LHCN-M2 (cell line): ENCODE data around the gene FCN2. TPM values are rescaled to one million over a fixed set of nuclear protein-coding genes. Genes with fewer than 3 reads are reported as not detected.
"Not testable (repeated sequence)": the region's sequence is repeated elsewhere in the genome, so short reads cannot be mapped to it uniquely, and the experiment has no call there.

Experiments used
- DNase-seq: peaks from one replicate; pipeline ENCODE4 v3.0.0-alpha.2; 2012; ENCODE audit warnings: low read depth
- total RNA-seq: library from RNA; depleted of rRNA; stranded (reverse); fragments of >200 nt; gene quantifications from 2 replicates; pipeline ENCODE4 v1.2.3, GENCODE V29; 2014

Gene FCN2
- total RNA-seq, 1 experiment from 2014 or later, result not detected

DNA sequence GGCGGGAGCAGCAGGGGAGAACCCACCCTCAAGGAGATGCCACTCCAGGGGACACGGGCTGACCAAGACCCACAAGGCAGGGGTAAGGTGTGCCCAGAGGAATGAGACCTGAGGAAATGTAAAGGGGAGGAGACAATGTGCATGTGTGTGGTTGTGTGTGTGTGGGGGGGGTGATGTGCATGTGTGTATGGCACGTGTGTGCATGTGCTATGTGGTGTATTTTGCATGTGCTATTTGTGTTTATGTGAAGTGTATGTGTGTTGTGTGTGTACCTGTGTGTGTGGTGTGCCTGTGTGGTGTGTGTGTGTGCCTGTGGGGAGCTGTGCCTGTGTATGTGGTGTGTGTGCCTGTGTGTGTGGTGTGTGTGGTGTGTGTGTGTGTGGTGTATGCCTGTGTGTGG lies 33.5 kb upstream of the FCN2 start:
- no peak for DNase-seq

DNA sequence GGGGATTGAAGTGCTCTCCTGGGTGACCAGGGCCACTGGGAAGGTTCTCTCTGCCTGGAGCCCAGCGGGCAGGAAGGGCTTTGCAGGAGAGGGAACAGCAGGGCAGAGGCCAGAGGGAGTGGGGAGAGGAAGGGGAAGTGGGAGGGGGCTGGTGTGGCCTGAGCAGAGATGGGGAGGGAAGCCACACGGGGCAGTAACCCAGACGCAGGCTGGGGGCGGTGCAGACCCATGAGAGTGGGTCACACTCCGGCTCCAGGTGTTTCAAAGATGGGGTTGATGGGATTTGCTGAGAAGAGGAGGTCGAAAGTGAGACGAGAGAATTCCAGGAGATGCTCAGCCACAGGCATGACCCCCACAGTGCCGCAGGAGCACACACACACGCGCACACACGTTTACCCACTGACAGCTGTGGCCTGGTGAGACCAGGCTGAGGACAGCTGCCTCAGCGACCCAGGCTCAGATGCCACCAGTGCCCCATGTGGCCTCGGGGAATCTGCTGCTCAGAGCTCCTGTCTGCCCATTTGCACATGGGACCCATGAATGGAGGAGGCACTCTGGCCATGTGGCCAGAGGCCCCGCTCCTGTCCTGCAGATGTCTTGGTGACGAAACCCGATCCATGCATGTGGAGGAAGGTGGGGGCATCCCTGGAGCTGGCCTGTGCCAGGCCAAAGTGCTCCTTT lies 32.7 kb upstream of the FCN2 start:
- DNase-seq, result peak; percentile 8

DNA sequence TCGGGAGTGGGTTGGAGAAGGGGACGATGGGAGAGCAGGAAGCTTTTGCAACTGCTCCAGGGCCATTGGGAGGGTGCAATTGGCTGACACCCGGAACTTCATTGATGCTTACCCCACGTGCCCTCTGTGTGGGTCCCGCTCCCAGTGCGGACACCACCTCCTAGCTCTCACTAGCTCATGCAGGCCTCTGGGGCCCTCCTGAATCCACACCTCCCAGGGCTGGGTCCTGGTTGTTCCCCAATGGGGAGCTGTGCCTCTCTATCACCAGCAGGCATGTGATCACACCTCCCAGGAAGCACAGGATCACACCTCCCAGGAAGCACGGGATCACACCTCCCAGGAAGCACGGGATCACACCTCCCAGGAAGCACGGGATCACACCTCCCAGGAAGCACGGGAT lies 32.1 kb upstream of the FCN2 start:
- no peak for DNase-seq

DNA sequence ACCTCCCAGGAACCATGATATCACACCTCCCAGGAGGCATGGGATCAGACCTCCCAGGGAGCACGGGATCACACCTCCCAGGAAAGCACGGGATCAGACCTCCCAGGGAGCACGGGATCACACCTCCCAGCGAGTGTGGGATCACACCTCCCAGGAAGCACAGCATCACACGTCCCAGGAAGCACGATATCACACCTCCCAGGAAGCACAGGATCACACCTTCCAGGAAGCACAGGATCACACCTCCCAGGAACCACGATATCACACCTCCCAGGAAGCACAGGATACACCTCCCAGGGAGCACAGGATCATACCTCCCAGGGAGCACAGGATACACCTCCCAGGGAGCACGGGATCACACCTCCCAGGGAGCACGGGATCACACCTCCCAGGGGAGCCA lies 30.0 kb upstream of the FCN2 start:
- DNase-seq, result no peak

DNA sequence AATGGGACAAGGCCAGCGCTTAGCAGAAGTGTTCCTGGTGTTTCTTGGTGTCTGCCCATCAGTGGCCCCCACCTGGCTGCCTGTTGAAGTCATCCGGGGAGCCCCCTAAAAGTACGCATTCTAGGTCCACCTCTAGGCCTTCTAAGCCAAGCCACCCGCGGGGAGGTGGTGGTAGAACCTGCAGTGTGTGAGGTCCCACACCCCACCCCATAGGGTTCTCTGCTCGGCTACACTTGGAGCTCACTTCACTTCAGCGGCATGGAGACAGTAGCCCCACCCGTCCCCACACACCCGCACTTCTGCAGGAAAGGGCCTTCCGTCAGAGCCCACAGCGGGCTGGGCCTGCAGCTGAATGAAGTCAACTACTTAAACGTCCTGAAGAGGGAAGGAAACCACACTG lies 29.6 kb upstream of the FCN2 start:
- DNase-seq, result no peak

DNA sequence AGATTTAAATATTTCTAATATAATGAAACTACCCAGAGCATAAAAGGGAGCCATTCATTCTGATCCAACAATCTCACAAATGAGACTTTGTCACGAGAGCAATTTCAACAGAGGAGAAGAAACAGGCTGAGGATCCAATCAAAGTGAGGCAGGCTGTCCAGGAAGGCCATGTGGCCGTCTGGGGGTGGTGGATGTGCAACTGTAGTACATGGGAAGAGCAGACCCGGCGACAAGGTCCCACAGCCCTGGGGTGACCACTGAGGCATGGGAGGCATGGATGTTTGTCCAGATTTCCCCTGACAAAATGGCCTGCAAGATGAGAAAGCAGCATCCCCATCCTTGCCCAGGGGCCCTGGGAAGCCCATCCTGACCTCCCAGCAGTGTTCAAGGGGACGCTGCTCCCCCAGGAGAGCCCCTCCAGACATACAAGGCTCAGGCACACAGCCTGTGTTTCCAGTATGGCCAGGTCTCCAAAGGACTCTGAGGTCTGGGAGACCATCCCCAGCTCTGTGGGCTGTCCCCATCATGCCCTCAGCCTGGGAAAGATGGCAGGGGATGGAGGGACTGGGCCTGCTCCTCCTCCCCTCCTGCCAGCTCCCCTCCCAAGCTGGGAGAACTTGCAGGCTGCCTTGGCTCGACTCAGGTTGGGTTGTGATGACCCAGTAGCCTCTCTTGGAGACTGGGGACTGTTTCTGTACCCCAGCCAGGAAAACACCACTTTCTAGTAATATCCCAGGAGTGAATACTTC lies 27.5 kb upstream of the FCN2 start:
- DNase-seq, result no peak

DNA sequence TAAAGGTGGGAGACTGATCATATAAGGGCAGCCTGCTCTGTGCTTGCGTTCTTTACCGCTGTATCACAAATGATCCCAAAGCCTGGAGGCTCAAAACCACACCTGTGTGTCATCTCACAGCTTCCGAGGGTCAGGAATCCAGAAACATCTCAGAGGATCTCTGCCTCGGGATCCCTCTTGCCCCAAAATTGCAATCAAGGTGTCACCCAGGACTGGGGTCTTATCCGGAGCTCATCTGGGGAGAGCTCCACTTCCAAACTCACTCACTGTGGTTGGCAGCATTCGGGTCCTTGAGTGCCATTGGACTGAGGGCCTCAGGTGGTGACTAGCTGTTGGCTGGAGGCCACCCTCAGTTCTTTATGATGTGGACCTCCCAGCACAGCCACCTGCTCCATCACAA lies 26.7 kb upstream of the FCN2 start:
- DNase-seq, result no peak

DNA sequence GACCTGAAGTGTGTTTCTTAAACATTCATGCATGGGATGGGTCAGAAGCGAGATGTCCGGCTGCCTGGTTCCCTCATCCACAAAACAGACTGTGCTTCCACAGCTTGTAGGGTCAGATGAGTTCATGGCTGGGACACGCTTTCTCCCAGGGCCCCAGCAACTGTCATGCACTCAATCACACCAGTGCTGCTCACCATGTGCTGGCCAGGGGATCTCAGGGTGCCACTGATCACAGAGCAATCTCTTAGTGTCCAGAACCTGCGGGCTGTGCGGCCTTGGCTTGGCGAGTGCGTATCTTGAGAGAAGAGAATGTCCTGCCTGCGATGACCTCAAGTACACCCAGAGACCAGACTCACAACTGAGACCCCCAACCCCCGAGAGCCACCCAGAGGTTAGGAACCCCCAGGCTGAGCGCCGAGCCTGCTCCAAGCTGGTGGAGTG lies 26.0 kb upstream of the FCN2 start:
- no peak for DNase-seq

DNA sequence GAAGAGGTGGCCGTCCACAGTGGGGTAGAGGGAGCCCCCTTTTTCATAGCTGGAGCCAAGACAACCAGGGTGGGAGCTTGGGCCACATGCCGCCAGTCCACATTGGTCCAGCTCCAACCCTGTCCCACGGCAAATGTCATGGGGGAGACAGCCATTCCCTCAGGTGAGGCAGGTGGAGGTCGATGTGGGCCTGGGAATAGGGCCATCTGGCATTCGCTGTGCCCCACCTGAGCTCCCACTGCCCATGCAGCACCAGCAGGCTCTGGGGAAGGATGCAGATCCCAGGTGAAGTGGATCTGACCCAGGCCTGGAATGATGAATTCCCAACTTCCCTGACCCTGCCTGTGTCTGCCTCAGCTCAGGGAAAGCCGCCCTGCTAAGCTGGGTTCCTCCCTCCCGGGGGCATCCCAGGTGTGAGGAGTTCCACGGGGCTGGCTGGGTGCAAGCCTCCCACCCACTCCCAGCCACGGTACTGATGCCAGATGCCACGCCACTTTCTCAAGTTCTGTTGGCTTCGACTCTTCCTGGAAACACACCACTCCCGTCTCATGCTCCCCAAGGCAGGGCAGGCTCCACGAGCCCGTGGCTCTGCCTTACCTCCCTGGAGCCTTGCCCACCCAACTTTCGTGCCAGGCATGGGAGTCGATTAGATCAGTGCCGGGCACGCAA lies 25.2 kb upstream of the FCN2 start:
- DNase-seq, result no peak

DNA sequence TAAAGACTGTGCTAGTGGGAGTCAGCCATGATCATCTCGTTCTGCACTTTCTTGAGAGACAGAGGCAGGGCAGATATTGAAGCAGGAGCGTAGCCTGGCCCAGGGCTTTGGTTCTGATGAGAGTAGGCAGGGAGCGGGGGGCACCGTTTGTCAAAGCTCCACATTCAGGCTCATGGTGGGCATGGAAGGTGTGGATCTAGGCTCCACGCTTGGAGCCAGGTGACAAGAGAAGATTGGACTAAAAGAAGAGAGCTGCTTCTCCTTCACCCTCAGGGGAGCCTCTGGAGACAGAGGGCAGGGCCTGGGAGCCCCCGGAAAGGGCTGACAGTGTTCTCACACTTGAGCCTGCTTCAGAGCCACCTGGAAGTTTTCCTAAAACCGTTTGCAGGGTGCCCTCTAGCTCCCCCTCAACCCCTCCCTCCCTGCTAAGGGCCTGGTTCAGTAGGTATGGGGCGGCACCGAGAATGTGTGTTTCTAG lies 24.7 kb upstream of the FCN2 start:
- no peak for DNase-seq

DNA sequence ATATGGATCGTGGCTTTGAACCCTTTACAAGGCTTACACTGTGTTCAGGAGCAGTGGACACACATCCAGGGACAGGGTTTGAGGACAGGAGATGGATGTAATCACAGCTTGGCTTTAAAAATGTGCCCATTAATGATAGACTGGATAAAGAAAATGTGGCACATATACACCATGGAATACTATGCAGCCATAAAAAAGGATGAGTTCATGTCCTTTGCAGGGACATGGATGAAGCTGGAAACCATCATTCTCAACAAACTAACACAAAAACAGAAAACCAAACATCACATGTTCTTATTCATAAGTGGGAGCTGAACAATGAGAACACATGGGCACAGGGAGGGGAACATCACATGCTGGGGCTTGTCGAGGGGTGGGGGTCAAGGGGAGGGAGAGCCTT lies 23.2 kb upstream of the FCN2 start:
- not testable (repeated sequence) for DNase-seq

DNA sequence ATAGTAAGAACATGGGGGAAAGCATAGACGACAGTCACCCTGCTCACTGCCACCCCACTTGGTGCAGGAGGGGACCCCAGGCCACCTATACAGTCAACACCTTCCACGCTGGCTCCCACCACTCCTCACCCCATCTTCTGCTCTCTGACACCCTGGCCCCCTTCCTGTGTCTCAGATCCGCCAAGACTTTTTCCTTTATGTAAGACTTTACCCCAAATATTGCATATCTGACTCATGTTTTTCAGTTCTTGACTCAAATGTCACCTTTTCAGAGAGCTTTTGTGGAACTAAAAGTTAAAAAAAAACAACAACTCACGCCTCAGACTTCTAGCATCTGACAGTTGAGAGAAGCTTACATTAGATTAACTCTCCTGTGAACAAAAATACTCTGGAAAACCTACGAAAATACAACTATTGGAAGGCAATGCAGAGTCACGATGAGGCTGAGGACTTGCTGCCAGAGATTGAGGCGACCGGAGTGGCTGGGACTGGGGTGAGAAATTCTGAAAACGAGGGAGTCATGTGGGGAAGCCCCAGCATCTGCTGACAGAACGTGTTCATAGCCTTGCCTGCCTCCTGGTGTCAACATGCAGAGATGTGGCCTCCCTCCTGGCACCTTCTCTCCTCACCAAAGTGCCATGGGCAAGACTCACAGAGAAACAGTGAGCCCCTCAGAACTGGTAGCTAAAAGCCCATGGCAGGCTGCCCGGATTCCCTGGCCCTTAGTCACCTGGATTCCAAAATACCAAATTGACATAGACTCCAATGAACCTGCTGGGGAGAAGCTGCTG lies 22.4 kb upstream of the FCN2 start:
- DNase-seq, result peak; percentile 28

DNA sequence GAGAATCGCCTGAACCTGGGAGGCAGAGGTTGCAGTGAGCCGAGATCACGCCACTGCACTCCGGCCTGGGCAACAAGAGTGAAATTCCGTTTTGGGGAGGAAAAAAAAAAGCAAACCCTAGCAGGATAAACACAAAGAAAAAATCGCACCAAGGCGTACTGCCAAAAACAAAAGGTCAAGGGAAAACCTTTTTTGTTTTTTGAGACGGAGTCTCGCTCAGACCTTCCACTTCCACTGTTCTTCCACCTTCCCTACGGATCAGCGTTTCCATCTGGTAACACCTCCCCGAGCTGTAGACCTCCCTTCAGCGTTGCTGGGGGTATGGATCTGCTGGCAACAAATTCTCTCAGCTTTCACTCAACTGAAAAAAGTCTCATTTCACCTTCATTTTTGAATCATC lies 20.1 kb upstream of the FCN2 start:
- no peak for DNase-seq

DNA sequence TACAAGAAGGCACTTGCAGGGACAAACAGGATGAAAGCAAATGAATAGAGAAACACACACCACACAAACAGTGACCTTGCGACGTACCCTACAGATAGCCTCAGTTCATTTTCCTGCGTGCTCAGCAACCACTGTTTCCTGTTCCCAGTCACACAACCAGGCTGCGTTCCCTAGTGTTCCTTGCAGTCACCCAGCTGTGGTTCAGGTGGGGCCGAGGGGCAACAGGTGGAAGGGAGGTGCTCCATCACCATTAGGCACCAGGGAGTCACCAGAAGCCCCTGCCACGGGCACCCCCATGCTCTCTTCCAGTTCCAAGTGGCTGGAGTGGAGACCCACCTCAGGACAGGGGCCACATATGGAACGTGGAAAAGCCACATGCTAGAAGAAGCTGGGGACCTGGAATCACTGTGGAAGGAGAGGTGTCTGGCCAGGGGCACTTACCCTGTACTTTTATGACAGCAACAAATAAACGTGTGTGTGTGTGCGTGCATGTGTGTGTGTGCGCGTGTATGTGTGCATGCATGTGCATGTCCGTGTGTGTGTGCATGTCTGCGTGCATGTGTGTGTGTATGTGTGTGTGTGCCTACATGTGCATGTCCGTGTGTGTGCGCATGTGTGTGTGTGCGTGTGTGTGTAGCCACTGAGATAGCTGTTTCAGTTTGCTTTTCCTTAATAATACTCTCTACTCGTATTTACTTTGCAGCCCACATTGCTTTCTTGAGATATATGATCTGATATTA lies 18.8 kb upstream of the FCN2 start:
- DNase-seq, result no peak

DNA sequence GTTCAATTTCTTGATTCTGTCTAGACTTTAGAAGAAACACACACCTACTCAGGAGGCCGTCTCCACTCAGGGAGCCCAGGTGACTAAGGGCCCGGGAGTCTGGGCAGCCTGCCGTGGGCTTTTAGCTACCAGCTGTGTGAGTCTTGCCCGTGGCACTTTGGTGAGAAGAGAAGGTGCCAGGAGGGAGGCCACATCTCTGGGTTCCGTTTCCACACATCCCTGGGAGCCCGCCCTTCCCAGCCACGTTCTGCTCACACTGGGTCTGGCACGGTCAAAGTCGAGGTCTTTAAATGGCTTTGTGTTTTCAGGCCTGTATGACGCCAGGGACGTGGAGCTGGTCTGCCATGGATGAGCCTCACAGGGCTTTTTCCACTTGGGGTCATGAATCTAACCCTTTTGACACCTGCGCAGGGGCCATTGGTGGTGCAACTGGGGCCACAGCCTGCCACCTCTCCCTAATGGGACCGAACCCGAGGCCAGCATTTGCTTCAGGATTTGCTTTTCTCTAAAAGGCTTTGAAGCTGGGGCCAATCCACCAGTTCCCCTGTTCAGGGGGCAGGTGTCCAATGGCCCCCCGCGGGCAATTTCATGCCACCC lies 17.2 kb upstream of the FCN2 start:
- no peak for DNase-seq

DNA sequence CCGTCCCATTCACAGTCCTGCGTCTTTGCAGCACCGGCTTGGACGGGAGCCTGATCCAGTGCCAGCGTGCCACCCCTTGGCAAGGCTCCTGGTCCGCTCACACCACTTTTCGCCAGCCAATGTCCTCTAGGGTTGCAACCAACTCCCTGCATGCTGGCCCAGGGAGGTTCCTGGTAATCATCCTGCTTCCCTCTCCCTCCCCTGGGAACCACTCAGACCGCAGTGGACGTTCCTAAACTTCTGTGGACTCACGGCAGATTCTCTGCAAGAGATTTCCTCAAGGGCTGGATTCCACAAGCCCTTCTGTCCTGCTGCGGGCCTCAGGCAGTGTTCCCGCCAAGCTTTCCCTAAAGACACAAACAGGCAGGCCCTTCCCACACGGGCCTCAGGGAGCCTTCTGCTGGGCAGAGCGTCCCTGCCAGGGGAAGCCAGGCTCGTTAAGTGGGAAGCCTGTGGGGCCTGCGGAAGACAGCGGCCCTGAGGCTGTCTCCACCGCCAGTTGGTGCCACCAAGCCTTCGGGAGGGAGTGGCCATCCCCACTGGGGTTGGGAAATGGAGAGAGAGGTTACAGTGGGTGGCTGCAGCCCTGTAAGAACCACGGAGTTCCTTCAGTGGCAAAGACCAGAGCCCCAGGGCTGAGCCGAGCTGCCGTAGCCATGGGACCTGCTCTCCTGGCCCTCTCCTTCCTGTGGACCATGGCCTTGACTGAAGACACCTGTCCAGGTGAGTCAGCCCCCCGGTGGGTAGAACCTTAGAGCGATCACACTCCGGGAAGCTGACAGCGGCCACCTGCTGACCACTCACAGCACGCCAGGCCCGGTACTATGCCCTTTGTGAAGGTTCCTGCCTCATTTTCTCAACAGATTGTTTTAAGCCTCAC lies 16.4 kb upstream of the FCN2 start:
- DNase-seq, result peak; percentile 37

DNA sequence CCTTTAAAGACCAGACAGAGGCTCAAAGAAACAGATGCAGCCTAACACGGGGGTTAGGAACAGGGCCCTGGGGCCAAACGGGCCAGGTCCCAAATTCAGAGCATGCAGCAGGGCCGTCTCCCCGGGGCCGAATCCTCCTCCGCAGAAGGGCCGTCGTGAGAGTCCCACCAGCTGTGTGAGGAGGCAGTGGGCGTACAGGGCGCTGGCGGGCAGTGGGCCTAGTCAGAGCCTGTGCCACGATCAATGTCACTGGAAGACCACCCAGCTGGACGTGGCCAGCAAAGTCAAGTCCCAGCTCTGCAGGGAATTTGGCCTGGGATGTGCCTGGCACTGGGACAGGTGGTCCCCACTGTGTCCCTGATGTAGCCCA lies 15.8 kb upstream of the FCN2 start:
- DNase-seq, result no peak

DNA sequence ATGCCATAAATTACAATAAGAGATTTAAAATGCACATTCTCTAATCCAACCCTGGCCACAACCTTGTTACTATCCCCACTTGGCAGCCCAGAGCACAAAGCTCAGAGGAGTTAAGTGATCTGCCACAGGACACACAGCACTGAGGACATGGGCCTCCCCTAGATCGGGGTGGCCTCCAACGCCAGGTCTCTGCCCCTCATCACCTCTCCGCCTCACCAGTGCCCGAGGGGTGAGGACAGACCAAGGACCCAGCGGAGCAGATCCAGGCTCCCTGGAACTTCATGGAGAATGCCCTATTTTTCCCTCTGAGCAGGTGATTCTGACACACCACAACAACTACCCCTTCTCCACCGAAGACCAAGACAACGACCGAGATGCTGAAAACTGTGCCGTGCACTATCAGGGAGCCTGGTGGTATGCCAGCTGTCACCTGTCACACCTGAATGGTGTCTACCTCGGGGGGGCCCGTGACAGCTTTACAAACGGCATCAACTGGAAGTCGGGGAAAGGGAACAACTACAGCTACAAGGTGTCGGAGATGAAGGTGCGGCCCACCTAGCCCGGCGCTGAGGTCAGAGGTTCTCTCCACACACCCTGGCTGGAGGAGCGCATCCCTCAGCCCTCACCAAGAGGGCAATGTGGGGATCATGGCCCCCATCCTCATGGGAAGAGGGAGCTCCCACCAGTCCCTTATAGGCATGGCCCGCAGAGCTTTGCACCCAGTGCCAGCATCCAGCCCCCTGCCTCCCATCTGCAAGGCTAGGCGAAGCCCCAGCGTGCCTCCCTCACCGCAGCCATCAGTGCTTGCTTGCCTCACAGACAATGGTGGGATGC lies 12.5 kb upstream of the FCN2 start:
- no peak for DNase-seq
